PC-3 (cell line): ENCODE measurements around the gene KRTAP12-1. TPM values are rescaled to one million over a fixed set of nuclear protein-coding genes. Genes with fewer than 3 reads are reported as not detected.

Experiments
- ATAC-seq: fragments of 200-7000 bp; cut with Tn5 transposase; 2 replicates; pipeline ENCODE4 v1.9.1; 2020; ENCODE audit warnings: mild to moderate bottlenecking, moderate library complexity
- BruUV-seq: library from RNA; stranded (reverse); fragments of 400-500 nt; replicated peaks from 2 replicates; lab custom pipeline; 2021; lab: Mats Ljungman, UMichigan
- CTCF ChIA-PET: fragments of 300-600 bp; sonication (Branson Sonifier 250); formaldehyde crosslinking; loops from one replicate; lab custom pipeline; 2022; ENCODE audit warnings: antibody characterized with exemption; lab: Charles Lee
- POLR2A ChIA-PET: fragments of 300-600 bp; sonication (Branson Sonifier 250); formaldehyde crosslinking; loops from one replicate; lab custom pipeline; 2022; ENCODE audit warnings: antibody characterized with exemption; ENCODE audit not compliant: unreplicated experiment; lab: Charles Lee
- DNase-seq: peaks from one replicate; pipeline ENCODE4 v3.0.0-alpha.2; 2015
- H2AFZ ChIP-seq: fragments of 300-600 bp; sonication (generic); 2 replicates; pipeline ENCODE4 v1.6.0; 2016; ENCODE audit warnings: antibody characterized with exemption, low read length
- H3F3A ChIP-seq: fragments of 300-600 bp; sonication (generic); one replicate; pipeline ENCODE4 v1.6.0; 2017; ENCODE audit warnings: antibody characterized with exemption, low read length, control low read depth, mild to moderate bottlenecking; ENCODE audit not compliant: unreplicated experiment
- H3K27ac ChIP-seq: fragments of 300-600 bp; sonication (generic); 2 replicates; pipeline ENCODE4 v1.5.1; 2016; ENCODE audit warnings: mild to moderate bottlenecking, low read length
- H3K27me3 ChIP-seq: fragments of 300-600 bp; sonication (generic); 2 replicates; pipeline ENCODE4 v1.6.1; 2016; ENCODE audit warnings: low read length, mixed read lengths
- H3K36me3 ChIP-seq: fragments of 300-600 bp; sonication (generic); 2 replicates; pipeline ENCODE4 v1.6.1; 2016; ENCODE audit warnings: low read depth, mixed run types, low read length, mixed read lengths
- H3K4me1 ChIP-seq: fragments of 300-600 bp; sonication (generic); 2 replicates; pipeline ENCODE4 v1.5.1; 2016; ENCODE audit warnings: low read length; ENCODE audit not compliant: insufficient read depth
- H3K4me2 ChIP-seq: fragments of 300-600 bp; sonication (generic); 2 replicates; pipeline ENCODE4 v1.6.0; 2016; ENCODE audit warnings: low read length
- H3K4me3 ChIP-seq: fragments of 300-600 bp; sonication (generic); 2 replicates; pipeline ENCODE4 v1.5.1; 2016; ENCODE audit warnings: mild to moderate bottlenecking, low read length, mixed read lengths
- H3K79me2 ChIP-seq: fragments of 300-600 bp; sonication (generic); 2 replicates; pipeline ENCODE4 v1.6.1; 2017; ENCODE audit warnings: low read length, mixed read lengths
- H3K9ac ChIP-seq: fragments of 300-600 bp; sonication (generic); 2 replicates; pipeline ENCODE4 v1.6.0; 2016; ENCODE audit warnings: mild to moderate bottlenecking, low read length
- H3K9me2 ChIP-seq: fragments of 300-600 bp; sonication (generic); replicated peaks from 2 replicates; pipeline ENCODE4 v1.6.1; 2016; ENCODE audit warnings: mixed run types, low read length, mixed read lengths
- H3K9me3 ChIP-seq: fragments of 300-600 bp; sonication (generic); 2 replicates; pipeline ENCODE4 v1.6.1; 2016; ENCODE audit warnings: low read length, mixed read lengths
- H4K20me1 ChIP-seq: fragments of 300-600 bp; sonication (generic); 2 replicates; pipeline ENCODE4 v1.6.1; 2016; ENCODE audit warnings: low read length, mixed read lengths
- CTCF ChIP-seq: fragments of 300-600 bp; sonication (generic); conservative IDR thresholded peaks from 2 replicates; pipeline ENCODE4 v1.5.1; 2017; ENCODE audit warnings: antibody characterized with exemption, low read depth, mild to moderate bottlenecking, low read length
- EZH2 ChIP-seq: fragments of 300-600 bp; sonication (generic); IDR thresholded peaks from one replicate; pipeline ENCODE4 v1.6.1; 2017; ENCODE audit warnings: antibody characterized with exemption, mild to moderate bottlenecking, low read length; ENCODE audit not compliant: unreplicated experiment
- EZH2phosphoT487 ChIP-seq: fragments of 300-600 bp; sonication (generic); IDR thresholded peaks from 2 replicates; pipeline ENCODE4 v1.6.1; 2018; ENCODE audit warnings: mild to moderate bottlenecking, antibody characterized with exemption, low read length, borderline replicate concordance
- intact Hi-C: fragments of 100-400 bp; cut with micrococcal nuclease; formaldehyde crosslinking; loops from 2 replicates; pipeline ENCODE4 v1.9.0; 2023
- total RNA-seq: library from RNA; depleted of rRNA; stranded (reverse); fragments of >200 nt; gene quantifications from 2 replicates; pipeline ENCODE4 v1.2.3, GENCODE V29; 2014

KRTAP12-1 gene
- total RNA-seq, 1 experiment from 2014 or later = 0.62 TPM

GRCh38 chr21:44658913-44659595 is 22.9 kb downstream of the KRTAP12-1 start:
- Histone ChIP-seq H3K9me2 (no peaks in the 10 kb centered on the region), H3K4me3 (no peak overlapping the region), H3K27ac (no peak overlapping the region), H3K4me1 (no peaks in the 10 kb centered on the region), H3K27me3 (no peaks in the 10 kb centered on the region), H2AFZ (no peak overlapping the region), H3F3A (no peaks in the 10 kb centered on the region), H3K36me3 (no peaks in the 10 kb centered on the region), H4K20me1 (no peaks in the 10 kb centered on the region), H3K4me2 (no peak overlapping the region), H3K9ac (no peak overlapping the region), H3K79me2 (no peaks in the 10 kb centered on the region), H3K9me3 (0 out of 2 replicates have a peak, but pooled peaks cover 5% of the 10 kb centered on the region)
- no peak for TF ChIP-seq CTCF
- no peak for TF ChIP-seq EZH2phosphoT487
- no peak for TF ChIP-seq EZH2
- intact Hi-C loops = no loop called here
- BruUV-seq = no TSS peak
- ChIA-PET POLR2A (no interaction called here), CTCF (no interaction called here)
- ATAC-seq = no peak
- DNase-seq = no peak

- ATAC-seq (no peak), DNase-seq (no peak)
- Histone ChIP-seq H3K79me2 (no peaks in the 10 kb centered on the region), H3F3A (no peaks in the 10 kb centered on the region), H3K4me3 (no peak overlapping the region), H3K4me1 (no peaks in the 10 kb centered on the region), H3K4me2 (no peak overlapping the region), H3K27me3 (no peaks in the 10 kb centered on the region), H3K27ac (no peak overlapping the region), H3K9me2 (no peaks in the 10 kb centered on the region), H3K9ac (no peak overlapping the region), H3K36me3 (no peaks in the 10 kb centered on the region), H3K9me3 (0 out of 2 replicates have a peak, but pooled peaks cover 5% of the 10 kb centered on the region), H4K20me1 (no peaks in the 10 kb centered on the region), H2AFZ (no peak overlapping the region)
- CTCF ChIA-PET = no interaction called here
- intact Hi-C loops = no loop called here
- POLR2A ChIA-PET = no interaction called here
- TF ChIP-seq EZH2 (no peak), EZH2phosphoT487 (no peak), CTCF (no peak)
- no TSS peak for BruUV-seq
Measured at GRCh38 chr21:44658541-44658910, 23.4 kb downstream of the KRTAP12-1 start.
